ENCODE data around the gene POFUT2. TPM values are rescaled to one million over a fixed set of nuclear protein-coding genes. Genes with fewer than 3 reads are reported as not detected.

The POFUT2 gene
- total and polyA plus RNA-seq, 3 experiments from 2014 or later, result 4.9 to 14.5 (median 13.5) TPM

DNA sequence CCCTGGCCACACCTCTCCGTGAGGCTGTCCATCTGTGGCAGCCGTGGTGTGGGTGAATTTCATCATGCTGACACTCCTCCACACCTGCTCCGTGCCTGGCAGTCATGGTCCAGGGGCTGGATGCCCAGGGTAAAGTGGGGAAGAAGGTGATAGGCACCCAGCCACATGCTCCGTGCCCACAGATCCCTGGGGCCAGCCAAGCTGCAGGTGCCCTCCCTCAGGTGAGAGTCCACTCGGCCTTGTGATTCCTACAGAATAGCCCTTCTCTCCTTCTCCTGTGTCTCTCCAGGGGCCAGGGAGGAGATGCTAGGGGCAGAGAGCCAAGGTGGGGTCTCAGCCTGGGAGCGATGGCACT is 16.8 kb upstream of the POFUT2 start:
- no peaks in the 10 kb centered on the region for H3K9me3 Mint-ChIP-seq
- no peaks in the 10 kb centered on the region for H3K9me3 ChIP-seq (ENCODE audit: low read length)
- peak overlapping the region in 3 of 8 donors; percentile 17 to 92 (median 52) for H3K27ac Mint-ChIP-seq
- peak in 1 of 5 donors; percentile 39 for DNase-seq
- peaks cover 27% of the 10 kb centered on the region for H3K4me1 ChIP-seq (ENCODE audit: insufficient read depth, low read length)
- peaks cover 0 to 17% (median 5%) of the 10 kb centered on the region in 3 donors for H3K4me1 Mint-ChIP-seq
- CTCF ChIA-PET, result no interaction called here
- peaks cover 0 to 1% (median 0%) of the 10 kb centered on the region in 3 donors for H3K36me3 Mint-ChIP-seq
- peaks cover 3 to 25% of the 10 kb centered on the region in 2 donors for H3K27me3 Mint-ChIP-seq
- POLR2A ChIA-PET, result no interaction called here
- no peaks in the 10 kb centered on the region for H3K27me3 ChIP-seq (ENCODE audit: insufficient read depth, low read length, poor library complexity, severe bottlenecking)
- H3K4me3 ChIP-seq (ENCODE audit: low read length), result no peak overlapping the region
- H3K4me3 Mint-ChIP-seq, result no peak overlapping the region
- no peaks in the 10 kb centered on the region for H3K36me3 ChIP-seq (ENCODE audit: insufficient read depth, low read length)
- no peak overlapping the region for H3K27ac ChIP-seq (ENCODE audit: low read depth, low read length)

- no peaks in the 10 kb centered on the region for H3K27me3 ChIP-seq (ENCODE audit: insufficient read depth, low read length, poor library complexity, severe bottlenecking)
- no peak overlapping the region for H3K27ac ChIP-seq (ENCODE audit: low read depth, low read length)
- POLR2A ChIA-PET, result no interaction called here
- no peaks in the 10 kb centered on the region for H3K36me3 ChIP-seq (ENCODE audit: insufficient read depth, low read length)
- CTCF ChIA-PET, result no interaction called here
- no peak overlapping the region for H3K4me3 Mint-ChIP-seq
- peaks cover 26% of the 10 kb centered on the region for H3K4me1 ChIP-seq (ENCODE audit: insufficient read depth, low read length)
- peaks cover 0 to 20% of the 10 kb centered on the region in 2 donors for H3K27me3 Mint-ChIP-seq
- no peak overlapping the region for H3K4me3 ChIP-seq (ENCODE audit: low read length)
- peaks cover 0 to 12% (median 3%) of the 10 kb centered on the region in 3 donors for H3K4me1 Mint-ChIP-seq
- H3K36me3 Mint-ChIP-seq, result no peaks in the 10 kb centered on the region
- H3K9me3 ChIP-seq (ENCODE audit: low read length), result no peaks in the 10 kb centered on the region
- peak in 1 of 5 donors; percentile 33 for DNase-seq
- H3K27ac Mint-ChIP-seq, result peak overlapping the region in 4 of 8 donors; percentile 29 to 92 (median 64)
- H3K9me3 Mint-ChIP-seq, result no peaks in the 10 kb centered on the region
Observed at GRCh38 chr21:45303751-45304475, 16.2 kb upstream of the POFUT2 start.

DNA sequence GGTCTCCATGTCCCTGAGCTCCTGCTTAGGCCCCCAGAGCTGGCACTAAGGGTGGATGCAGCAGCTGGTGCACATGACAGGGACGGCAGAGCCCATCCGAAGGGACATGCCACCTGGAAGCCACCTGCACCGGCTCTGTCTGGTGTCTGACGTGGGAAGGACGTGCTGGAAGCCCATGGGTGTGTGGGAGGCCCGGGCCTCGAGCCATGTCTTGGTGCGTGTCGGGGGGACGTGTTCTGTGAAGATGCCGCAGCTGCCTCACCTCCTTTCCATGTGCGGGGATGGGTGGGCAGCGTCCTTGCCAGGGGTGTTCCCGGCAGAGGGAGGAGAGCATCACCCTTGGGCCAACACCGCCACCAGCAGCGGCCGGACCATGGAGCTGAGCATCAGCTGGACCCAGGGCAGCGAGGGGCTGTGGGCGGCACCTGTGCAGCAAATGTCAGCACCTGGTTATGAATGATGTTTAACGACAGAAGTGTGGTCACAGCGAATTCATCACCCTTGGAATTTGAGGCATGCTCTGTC is 15.5 kb upstream of the POFUT2 start:
- ChIA-PET POLR2A (no interaction called here), CTCF (no interaction called here)
- Histone ChIP-seq H3K4me1 (ENCODE audit: insufficient read depth, low read length) (peaks cover 23% of the 10 kb centered on the region), H3K27me3 (ENCODE audit: insufficient read depth, low read length, poor library complexity, severe bottlenecking) (no peaks in the 10 kb centered on the region), H3K36me3 (ENCODE audit: insufficient read depth, low read length) (no peaks in the 10 kb centered on the region), H3K27ac (ENCODE audit: low read depth, low read length) (no peak overlapping the region), H3K9me3 (ENCODE audit: low read length) (no peaks in the 10 kb centered on the region), H3K4me3 (ENCODE audit: low read length) (no peak overlapping the region)
- no peak overlapping the region for H3K4me3 Mint-ChIP-seq
- peak overlapping the region in 1 of 8 donors; percentile 47 for H3K27ac Mint-ChIP-seq
- H3K36me3 Mint-ChIP-seq, result no peaks in the 10 kb centered on the region
- peak in 1 of 5 donors; percentile 45 for DNase-seq
- H3K27me3 Mint-ChIP-seq, result peaks cover 0 to 16% of the 10 kb centered on the region in 2 donors
- H3K9me3 Mint-ChIP-seq, result no peaks in the 10 kb centered on the region
- H3K4me1 Mint-ChIP-seq, result peaks cover 0 to 10% (median 3%) of the 10 kb centered on the region in 3 donors

DNA sequence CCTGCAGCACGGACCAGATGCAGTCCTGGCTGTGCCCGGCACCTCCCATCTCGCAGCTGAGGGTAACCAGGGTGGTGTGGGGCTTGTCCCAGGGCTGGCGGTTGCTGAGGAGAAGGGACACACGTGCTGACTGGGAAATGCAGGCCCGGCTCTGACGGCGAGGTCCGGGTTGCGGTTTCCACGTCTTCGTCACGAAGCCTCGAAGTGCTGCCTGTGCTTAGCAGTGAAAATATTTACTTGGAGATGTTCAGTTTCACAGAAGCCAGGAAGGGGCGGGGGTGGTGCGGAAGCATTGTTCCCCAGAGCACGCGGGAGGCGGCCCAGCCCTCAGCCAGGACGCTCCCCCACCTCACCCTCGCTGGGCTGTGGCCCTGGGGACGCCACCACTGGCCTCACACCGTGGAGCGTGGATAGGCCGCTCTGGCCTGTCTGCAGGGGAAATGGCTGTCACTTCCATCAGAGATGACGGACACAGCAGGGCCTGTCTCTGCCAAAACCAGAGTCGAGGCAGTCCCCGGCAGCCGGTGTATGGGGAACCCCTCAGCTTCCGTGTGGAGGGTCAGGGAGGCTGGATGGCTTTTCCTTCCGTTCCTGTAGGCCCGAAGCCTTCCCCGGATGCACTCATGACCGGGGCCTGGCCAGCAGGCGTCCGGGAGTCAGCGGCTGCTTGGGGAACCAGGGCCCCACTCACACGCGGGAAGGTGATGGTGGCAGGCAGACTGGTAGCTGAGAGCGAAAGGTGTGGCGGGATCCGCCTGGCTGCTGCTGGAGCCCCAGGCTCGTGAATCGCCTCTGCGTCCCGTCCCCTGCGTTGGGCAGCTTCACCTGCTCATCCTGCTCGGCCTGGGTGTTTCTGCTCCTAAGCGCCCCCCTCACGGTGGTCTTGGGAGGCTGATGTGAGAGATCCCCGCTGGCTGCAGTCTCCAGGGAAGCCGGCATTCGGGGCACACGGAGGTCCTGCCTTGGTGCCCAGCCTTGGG is 14.7 kb upstream of the POFUT2 start:
- no peak overlapping the region for H3K27ac ChIP-seq (ENCODE audit: low read depth, low read length)
- H3K36me3 ChIP-seq (ENCODE audit: insufficient read depth, low read length), result no peaks in the 10 kb centered on the region
- no peak overlapping the region for H3K4me3 ChIP-seq (ENCODE audit: low read length)
- H3K4me1 Mint-ChIP-seq, result peaks cover 0 to 8% (median 3%) of the 10 kb centered on the region in 3 donors
- DNase-seq, result peak in 3 of 5 donors; percentile 48 to 72 (median 66)
- ChIA-PET CTCF (no interaction called here), POLR2A (no interaction called here)
- H3K4me1 ChIP-seq (ENCODE audit: insufficient read depth, low read length), result peaks cover 23% of the 10 kb centered on the region
- no peaks in the 10 kb centered on the region for H3K36me3 Mint-ChIP-seq
- H3K27me3 ChIP-seq (ENCODE audit: insufficient read depth, low read length, poor library complexity, severe bottlenecking), result no peaks in the 10 kb centered on the region
- no peaks in the 10 kb centered on the region for H3K9me3 Mint-ChIP-seq
- peaks cover 0 to 10% of the 10 kb centered on the region in 2 donors for H3K27me3 Mint-ChIP-seq
- peak overlapping the region in 6 of 8 donors; percentile 23 to 70 (median 55) for H3K27ac Mint-ChIP-seq
- no peaks in the 10 kb centered on the region for H3K9me3 ChIP-seq (ENCODE audit: low read length)
- no peak overlapping the region for H3K4me3 Mint-ChIP-seq

DNA sequence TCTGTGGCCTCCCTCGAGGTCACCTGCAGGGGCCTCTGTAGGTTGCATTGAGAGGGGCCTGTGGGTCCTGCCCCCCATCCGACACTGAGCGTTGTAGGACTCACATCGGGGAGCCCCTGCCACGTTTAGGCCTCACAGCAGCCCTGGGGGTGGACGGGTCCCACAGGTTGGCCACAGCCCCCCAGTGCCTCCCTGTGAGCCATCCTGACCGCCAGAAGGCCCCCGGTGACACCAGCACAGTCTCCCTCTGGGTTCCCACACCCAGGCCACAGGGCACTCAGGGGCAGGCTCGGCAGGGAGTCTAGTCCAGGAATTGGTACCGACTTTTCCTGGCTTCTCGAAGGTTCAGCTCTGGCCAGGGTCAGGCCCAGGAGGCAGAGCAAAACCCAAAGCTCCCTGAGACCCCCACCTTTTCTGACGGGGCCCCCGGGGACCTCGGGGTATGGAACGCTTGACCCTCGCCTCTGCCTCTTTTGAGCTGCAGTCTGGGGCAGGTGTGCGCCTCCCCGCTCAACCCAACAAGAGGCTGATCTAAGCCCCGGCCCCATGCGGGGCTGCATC is 13.9 kb upstream of the POFUT2 start:
- H3K4me1 ChIP-seq (ENCODE audit: insufficient read depth, low read length), result peaks cover 23% of the 10 kb centered on the region
- no peaks in the 10 kb centered on the region for H3K9me3 Mint-ChIP-seq
- H3K27ac ChIP-seq (ENCODE audit: low read depth, low read length), result no peak overlapping the region
- H3K36me3 ChIP-seq (ENCODE audit: insufficient read depth, low read length), result no peaks in the 10 kb centered on the region
- H3K4me1 Mint-ChIP-seq, result peaks cover 0 to 8% (median 3%) of the 10 kb centered on the region in 3 donors
- no peak for DNase-seq
- H3K27me3 Mint-ChIP-seq, result peaks cover 0 to 10% of the 10 kb centered on the region in 2 donors
- peak overlapping the region in 6 of 8 donors; percentile 14 to 65 (median 48) for H3K27ac Mint-ChIP-seq
- POLR2A ChIA-PET, result no interaction called here
- CTCF ChIA-PET, result no interaction called here
- H3K9me3 ChIP-seq (ENCODE audit: low read length), result no peaks in the 10 kb centered on the region
- H3K4me3 ChIP-seq (ENCODE audit: low read length), result no peak overlapping the region
- no peak overlapping the region for H3K4me3 Mint-ChIP-seq
- no peaks in the 10 kb centered on the region for H3K27me3 ChIP-seq (ENCODE audit: insufficient read depth, low read length, poor library complexity, severe bottlenecking)
- H3K36me3 Mint-ChIP-seq, result peaks cover 0 to under 1% (median 0%) of the 10 kb centered on the region in 3 donors

DNA sequence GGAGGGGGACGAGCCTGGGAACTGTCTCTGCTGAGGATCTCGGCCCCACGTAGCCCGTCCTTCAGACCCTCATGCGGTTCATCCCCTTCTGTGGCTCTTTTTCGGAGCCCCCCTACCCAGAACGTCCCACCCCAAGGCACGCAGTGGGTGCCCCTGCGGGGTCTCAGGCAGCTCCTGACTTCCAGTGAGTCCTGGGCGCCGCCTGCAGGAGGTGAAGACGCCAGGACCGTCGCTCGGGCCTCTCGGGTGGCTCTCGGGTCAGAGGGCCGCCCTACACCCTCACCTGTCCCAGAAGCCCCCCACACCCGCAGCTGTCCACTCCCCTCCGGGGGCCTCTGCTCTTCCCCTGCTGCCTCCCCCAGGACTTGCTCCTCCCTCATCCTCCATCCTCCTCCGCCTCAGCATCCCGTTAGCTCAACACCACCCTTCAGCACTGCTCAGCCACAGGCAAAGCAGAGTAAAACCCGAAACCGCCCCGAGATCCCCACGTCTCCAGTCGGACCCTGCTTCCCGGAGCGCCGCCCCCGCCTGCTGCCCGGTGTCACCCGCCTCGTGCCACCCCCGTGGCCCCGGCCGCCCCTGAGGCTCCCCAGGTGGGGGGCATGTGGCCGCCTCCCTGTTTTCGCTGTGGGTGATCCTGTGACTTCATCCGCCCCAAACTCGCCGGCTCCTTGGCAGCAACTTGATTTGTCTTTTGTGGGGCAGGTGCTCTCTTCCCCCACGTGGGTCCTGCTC is 13.3 kb upstream of the POFUT2 start:
- Histone ChIP-seq H3K36me3 (ENCODE audit: insufficient read depth, low read length) (no peaks in the 10 kb centered on the region), H3K9me3 (ENCODE audit: low read length) (no peaks in the 10 kb centered on the region), H3K27ac (ENCODE audit: low read depth, low read length) (no peak overlapping the region), H3K4me1 (ENCODE audit: insufficient read depth, low read length) (peaks cover 23% of the 10 kb centered on the region), H3K27me3 (ENCODE audit: insufficient read depth, low read length, poor library complexity, severe bottlenecking) (no peaks in the 10 kb centered on the region), H3K4me3 (ENCODE audit: low read length) (no peak overlapping the region)
- DNase-seq, result no peak
- Mint-ChIP-seq H3K36me3 (peaks cover 0 to 4% (median 0%) of the 10 kb centered on the region in 3 donors), H3K27me3 (peaks cover 0 to 6% of the 10 kb centered on the region in 2 donors), H3K27ac (peak overlapping the region in 1 of 8 donors; percentile 40), H3K4me3 (no peak overlapping the region), H3K4me1 (peaks cover 0 to 7% (median 3%) of the 10 kb centered on the region in 3 donors), H3K9me3 (no peaks in the 10 kb centered on the region)
- CTCF ChIA-PET, result no interaction called here
- POLR2A ChIA-PET, result no interaction called here

GRCh38 chr21:45299864-45300785 is 12.4 kb upstream of the POFUT2 start:
- no peak for DNase-seq
- Histone ChIP-seq H3K27ac (ENCODE audit: low read depth, low read length) (peak overlapping the region; percentile 33), H3K4me3 (ENCODE audit: low read length) (no peak overlapping the region), H3K4me1 (ENCODE audit: insufficient read depth, low read length) (peaks cover 23% of the 10 kb centered on the region), H3K36me3 (ENCODE audit: insufficient read depth, low read length) (no peaks in the 10 kb centered on the region), H3K27me3 (ENCODE audit: insufficient read depth, low read length, poor library complexity, severe bottlenecking) (no peaks in the 10 kb centered on the region), H3K9me3 (ENCODE audit: low read length) (no peaks in the 10 kb centered on the region)
- Mint-ChIP-seq H3K27me3 (peaks cover 0 to 3% of the 10 kb centered on the region in 2 donors), H3K4me1 (peaks cover 3 to 6% (median 4%) of the 10 kb centered on the region in 3 donors), H3K4me3 (no peak overlapping the region), H3K36me3 (peaks cover 0 to 4% (median 0%) of the 10 kb centered on the region in 3 donors), H3K9me3 (no peaks in the 10 kb centered on the region), H3K27ac (peak overlapping the region in 1 of 8 donors; percentile 54)
- CTCF ChIA-PET, result no interaction called here
- POLR2A ChIA-PET, result no interaction called here

Measured in CD8-positive, alpha-beta memory T cell (primary cell).